ENCODE results near the gene CDKN2B-AS1.

- no peak for TF ChIP-seq CTCF (IDR thresholded peaks at IDR 0.05)
- TF ChIP-seq POLR2A (IDR thresholded peaks at IDR 0.05), result no peak
Observed at GRCh38 chr9:22138956-22139660, 144.5 kb downstream of the CDKN2B-AS1 start.
